HCT116 (cell line): ENCODE measurements around the gene CPM.

ENCODE experiments used
- EZH2 ChIP-seq: fragments of 200-600 bp; sonication (generic); IDR thresholded peaks from 2 replicates; pipeline ENCODE4 v1.6.1; 2017; ENCODE audit warnings: antibody characterized with exemption, mixed run types
- FOSL1 ChIP-seq: IDR thresholded peaks from 2 replicates; pipeline ENCODE4 v1.6.1; 2012; ENCODE audit warnings: low read depth
- JUND ChIP-seq: IDR thresholded peaks from 2 replicates; pipeline ENCODE4 v1.6.1; 2012
- POLR2A ChIP-seq: IDR thresholded peaks from 2 replicates; pipeline ENCODE4 v1.7.0; 2011; ENCODE audit warnings: borderline replicate concordance; ENCODE audit not compliant: insufficient read depth, insufficient read length; ENCODE audit errors: extremely low read depth
- POLR2AphosphoS5 ChIP-seq: IDR thresholded peaks from 2 replicates; pipeline ENCODE4 v1.6.1; 2011; ENCODE audit warnings: mild to moderate bottlenecking, low read depth, low read length, moderate library complexity
- RAD21 ChIP-seq: IDR thresholded peaks from 2 replicates; pipeline ENCODE4 v1.6.1; 2012; ENCODE audit warnings: low read depth, mild to moderate bottlenecking
- SIN3A ChIP-seq: IDR thresholded peaks from 2 replicates; pipeline ENCODE4 v1.6.1; 2012; ENCODE audit warnings: low read depth
- SP1 ChIP-seq: IDR thresholded peaks from 2 replicates; pipeline ENCODE4 v1.6.1; 2012; ENCODE audit warnings: low read depth
- YY1 ChIP-seq: IDR thresholded peaks from 2 replicates; pipeline ENCODE4 v1.6.1; 2011; ENCODE audit warnings: low read length, low read depth, moderate library complexity, mild to moderate bottlenecking; ENCODE audit not compliant: insufficient replicate concordance; ENCODE audit errors: extremely low read depth
- ZNF274 ChIP-seq: fragments of 200-500 bp; sonication (Bioruptor generic); IDR thresholded peaks from 2 replicates; pipeline ENCODE4 v1.6.1; 2014; ENCODE audit warnings: mild to moderate bottlenecking, low read depth, low read length, inconsistent platforms
- TF ChIP-seq, protein P1 (sequence below), 3 experiments: fragments of 200-600 bp in 1 of 3; sonication (generic) in 1 of 3; IDR thresholded peaks in 2 of 3; conservative IDR thresholded peaks in 1 of 3; 2 replicates each; pipeline ENCODE4 v1.5.1; 2012 to 2017; ENCODE audit warnings: low read depth in 2 of 3, low read length in 2 of 3, antibody characterized with exemption in 1 of 3, borderline replicate concordance in 1 of 3, control low read depth in 1 of 3, mild to moderate bottlenecking in 1 of 3, mixed read lengths in 1 of 3, mixed run types in 1 of 3, moderate library complexity in 1 of 3; ENCODE audit not compliant: insufficient read depth in 1 of 3
- TF ChIP-seq, protein P2 (sequence below): IDR thresholded peaks from 2 replicates; pipeline ENCODE4 v1.6.1; 2012; ENCODE audit warnings: low read depth
- TF ChIP-seq, protein P3 (sequence below): IDR thresholded peaks from 2 replicates; pipeline ENCODE4 v1.6.1; 2012

- TF ChIP-seq, protein P1, sequence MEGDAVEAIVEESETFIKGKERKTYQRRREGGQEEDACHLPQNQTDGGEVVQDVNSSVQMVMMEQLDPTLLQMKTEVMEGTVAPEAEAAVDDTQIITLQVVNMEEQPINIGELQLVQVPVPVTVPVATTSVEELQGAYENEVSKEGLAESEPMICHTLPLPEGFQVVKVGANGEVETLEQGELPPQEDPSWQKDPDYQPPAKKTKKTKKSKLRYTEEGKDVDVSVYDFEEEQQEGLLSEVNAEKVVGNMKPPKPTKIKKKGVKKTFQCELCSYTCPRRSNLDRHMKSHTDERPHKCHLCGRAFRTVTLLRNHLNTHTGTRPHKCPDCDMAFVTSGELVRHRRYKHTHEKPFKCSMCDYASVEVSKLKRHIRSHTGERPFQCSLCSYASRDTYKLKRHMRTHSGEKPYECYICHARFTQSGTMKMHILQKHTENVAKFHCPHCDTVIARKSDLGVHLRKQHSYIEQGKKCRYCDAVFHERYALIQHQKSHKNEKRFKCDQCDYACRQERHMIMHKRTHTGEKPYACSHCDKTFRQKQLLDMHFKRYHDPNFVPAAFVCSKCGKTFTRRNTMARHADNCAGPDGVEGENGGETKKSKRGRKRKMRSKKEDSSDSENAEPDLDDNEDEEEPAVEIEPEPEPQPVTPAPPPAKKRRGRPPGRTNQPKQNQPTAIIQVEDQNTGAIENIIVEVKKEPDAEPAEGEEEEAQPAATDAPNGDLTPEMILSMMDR (IDR thresholded peaks at IDR 0.05 in 2 of 3, conservative IDR thresholded peaks at IDR 0.05 in 1 of 3; ENCODE audit: borderline replicate concordance in 1 of 3, insufficient read depth in 1 of 3, low read depth in 2 of 3, low read length in 2 of 3) = no peak
- TF ChIP-seq, protein P2, sequence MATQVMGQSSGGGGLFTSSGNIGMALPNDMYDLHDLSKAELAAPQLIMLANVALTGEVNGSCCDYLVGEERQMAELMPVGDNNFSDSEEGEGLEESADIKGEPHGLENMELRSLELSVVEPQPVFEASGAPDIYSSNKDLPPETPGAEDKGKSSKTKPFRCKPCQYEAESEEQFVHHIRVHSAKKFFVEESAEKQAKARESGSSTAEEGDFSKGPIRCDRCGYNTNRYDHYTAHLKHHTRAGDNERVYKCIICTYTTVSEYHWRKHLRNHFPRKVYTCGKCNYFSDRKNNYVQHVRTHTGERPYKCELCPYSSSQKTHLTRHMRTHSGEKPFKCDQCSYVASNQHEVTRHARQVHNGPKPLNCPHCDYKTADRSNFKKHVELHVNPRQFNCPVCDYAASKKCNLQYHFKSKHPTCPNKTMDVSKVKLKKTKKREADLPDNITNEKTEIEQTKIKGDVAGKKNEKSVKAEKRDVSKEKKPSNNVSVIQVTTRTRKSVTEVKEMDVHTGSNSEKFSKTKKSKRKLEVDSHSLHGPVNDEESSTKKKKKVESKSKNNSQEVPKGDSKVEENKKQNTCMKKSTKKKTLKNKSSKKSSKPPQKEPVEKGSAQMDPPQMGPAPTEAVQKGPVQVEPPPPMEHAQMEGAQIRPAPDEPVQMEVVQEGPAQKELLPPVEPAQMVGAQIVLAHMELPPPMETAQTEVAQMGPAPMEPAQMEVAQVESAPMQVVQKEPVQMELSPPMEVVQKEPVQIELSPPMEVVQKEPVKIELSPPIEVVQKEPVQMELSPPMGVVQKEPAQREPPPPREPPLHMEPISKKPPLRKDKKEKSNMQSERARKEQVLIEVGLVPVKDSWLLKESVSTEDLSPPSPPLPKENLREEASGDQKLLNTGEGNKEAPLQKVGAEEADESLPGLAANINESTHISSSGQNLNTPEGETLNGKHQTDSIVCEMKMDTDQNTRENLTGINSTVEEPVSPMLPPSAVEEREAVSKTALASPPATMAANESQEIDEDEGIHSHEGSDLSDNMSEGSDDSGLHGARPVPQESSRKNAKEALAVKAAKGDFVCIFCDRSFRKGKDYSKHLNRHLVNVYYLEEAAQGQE = no peak
- TF ChIP-seq EZH2 (no peak), POLR2A (no peak), SP1 (no peak), YY1 (no peak), POLR2AphosphoS5 (no peak), RAD21 (no peak), FOSL1 (no peak), JUND (no peak), ZNF274 (no peak), SIN3A (no peak)
- TF ChIP-seq, protein P3, sequence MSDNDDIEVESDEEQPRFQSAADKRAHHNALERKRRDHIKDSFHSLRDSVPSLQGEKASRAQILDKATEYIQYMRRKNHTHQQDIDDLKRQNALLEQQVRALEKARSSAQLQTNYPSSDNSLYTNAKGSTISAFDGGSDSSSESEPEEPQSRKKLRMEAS = no peak
Measured at GRCh38 chr12:68855771-68856170, 77.2 kb downstream of the CPM start.
